ENCODE data around the gene SPG21. TPM values are rescaled to one million over a fixed set of nuclear protein-coding genes. Genes with fewer than 3 reads are reported as not detected.

The SPG21 gene
- total and polyA plus RNA-seq, 2 of the 4 experiments (the other 2 are of a cell fraction) = 59.9 to 60.8 TPM

DNA sequence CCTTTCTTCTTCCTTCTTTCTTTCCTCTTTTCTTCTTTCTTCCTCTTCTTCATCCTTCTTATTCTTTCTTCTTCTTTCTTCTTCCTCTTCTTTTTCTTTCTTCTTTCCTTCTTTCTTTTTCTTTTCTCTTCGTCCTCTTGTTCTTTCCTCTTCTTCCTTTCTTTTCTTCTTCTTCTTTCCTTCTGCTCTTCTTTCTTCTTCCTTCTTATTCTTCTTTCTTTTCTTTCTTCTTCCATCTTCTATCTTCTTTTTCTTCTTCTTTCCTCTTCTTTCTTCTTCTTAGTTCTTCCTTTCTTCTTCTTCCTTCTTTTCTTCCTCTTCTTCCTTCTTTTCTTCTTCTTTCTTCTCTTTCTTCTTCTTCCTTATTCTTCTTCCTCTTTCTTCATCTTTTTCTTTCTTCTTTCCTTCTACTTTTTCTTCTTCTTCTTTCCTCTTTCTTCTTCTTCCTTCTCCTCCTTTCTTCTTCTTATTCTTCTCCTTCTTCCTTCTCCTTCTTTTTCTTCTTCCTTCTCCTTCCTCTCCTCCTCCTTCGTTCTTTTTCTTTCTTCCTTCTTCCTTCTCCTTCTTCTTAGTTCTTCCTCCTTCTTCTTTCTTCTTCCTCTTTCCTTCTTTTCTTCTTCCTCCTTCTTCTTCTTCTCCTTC lies 37.8 kb downstream of the SPG21 start:
- no peak overlapping the region for H3K18ac ChIP-seq (ENCODE audit: low read depth, low read length)
- H3K4me1 ChIP-seq (ENCODE audit: control insufficient read depth, insufficient read depth, low read length) = no peaks in the 10 kb centered on the region
- H3K27me3 ChIP-seq (ENCODE audit: control insufficient read depth, insufficient read depth, low read length) = no peaks in the 10 kb centered on the region
- H2BK5ac ChIP-seq (ENCODE audit: low read depth, low read length, poor library complexity, severe bottlenecking) = no peak overlapping the region
- no peaks in the 10 kb centered on the region for H4K20me1 ChIP-seq (ENCODE audit: insufficient read depth, low read length)
- H3K27ac ChIP-seq (ENCODE audit: insufficient read depth, low read length) = no peak overlapping the region
- H3K23ac ChIP-seq (ENCODE audit: low read depth, low read length) = no peak overlapping the region
- H3K9me3 ChIP-seq (ENCODE audit: control insufficient read depth, insufficient read depth, low read length) = no peaks in the 10 kb centered on the region
- H2BK20ac ChIP-seq (ENCODE audit: low read depth, low read length) = no peak overlapping the region
- H2AK9ac ChIP-seq (replicated peaks; ENCODE audit: low read depth, low read length, poor library complexity) = no peak overlapping the region
- no peak overlapping the region for H2BK120ac ChIP-seq (ENCODE audit: low read depth, low read length)
- DNase-seq (no peak), ATAC-seq (ENCODE audit: low read depth) (no peak)
- no peak overlapping the region for H3K14ac ChIP-seq (replicated peaks; ENCODE audit: low read depth, low read length)
- no peaks in the 10 kb centered on the region for H3K79me1 ChIP-seq (ENCODE audit: low read depth in 1 of 2, low read length in 2 of 2)
- no peak overlapping the region for H4K91ac ChIP-seq (ENCODE audit: insufficient read depth, low read depth, low read length)
- H3K36me3 ChIP-seq (ENCODE audit: control insufficient read depth, insufficient read depth, low read length) = peaks cover 15% of the 10 kb centered on the region
- WGBS, 2 experiments (ENCODE audit: extremely low coverage in 2 of 2, insufficient read length in 1 of 2) = 96% methylated on average over 2 of the region's 2 CpGs; no CpG with 5 or more reads in 1 of the 2 experiments
- peaks cover 4% of the 10 kb centered on the region for H3K9me1 ChIP-seq (ENCODE audit: insufficient read depth, low read length)
- no peak overlapping the region for H4K5ac ChIP-seq (ENCODE audit: low read depth, low read length)
- no peak overlapping the region for H3K4ac ChIP-seq (ENCODE audit: low read depth, low read length)
- in situ Hi-C loops (cut with MboI; ENCODE audit: low sequenced_read_pairs) = no loop called here
- H2BK15ac ChIP-seq (ENCODE audit: low read depth, low read length) = no peak overlapping the region
- no TSS peak for BruUV-seq (replicated peaks)
- no peak overlapping the region for H3K56ac ChIP-seq (ENCODE audit: extremely low read depth, insufficient read depth, low read length)
- CTCF ChIA-PET = no interaction called here
- intact Hi-C loops (cut with micrococcal nuclease) = no loop called here
- H4K8ac ChIP-seq (ENCODE audit: low read depth in 2 of 2, low read length in 2 of 2) = no peak overlapping the region
- no peak overlapping the region for H2AFZ ChIP-seq (replicated peaks; ENCODE audit: low read length, poor library complexity)
- H3K4me3 ChIP-seq (ENCODE audit: insufficient read depth, low read depth, low read length) = no peak overlapping the region
- H2AK5ac ChIP-seq (ENCODE audit: low read depth, low read length) = no peak overlapping the region
- H3K9ac ChIP-seq (ENCODE audit: low read depth, low read length) = no peak overlapping the region
- no peak for TF ChIP-seq CEBPB (IDR thresholded peaks at IDR 0.05; ENCODE audit: low read depth, low read length)
- no peak for TF ChIP-seq RAD21 (IDR thresholded peaks at IDR 0.05; ENCODE audit: low read length)
- no peak for TF ChIP-seq FOS (IDR thresholded peaks at IDR 0.05; ENCODE audit: low read depth, low read length)
- TF ChIP-seq NFE2L2 (IDR thresholded peaks at IDR 0.05; ENCODE audit: low read depth, low read length) = no peak
- no peak for TF ChIP-seq CHD1 (IDR thresholded peaks at IDR 0.05; ENCODE audit: low read depth, low read length)
- dilution Hi-C loops (cut with HindIII; ENCODE audit: low sequenced_read_pairs, unreplicated experiment) = no loop called here
- no peak overlapping the region for H3K4me2 ChIP-seq (ENCODE audit: low read depth, low read length)
- POLR2A ChIA-PET (ENCODE audit: unreplicated experiment) = no interaction called here
